ENCODE data around the gene TRIM5.
"Not testable (repeated sequence)": the region's sequence is repeated elsewhere in the genome, so short reads cannot be mapped to it uniquely, and the experiment has no call there.

Gene TRIM5

DNA sequence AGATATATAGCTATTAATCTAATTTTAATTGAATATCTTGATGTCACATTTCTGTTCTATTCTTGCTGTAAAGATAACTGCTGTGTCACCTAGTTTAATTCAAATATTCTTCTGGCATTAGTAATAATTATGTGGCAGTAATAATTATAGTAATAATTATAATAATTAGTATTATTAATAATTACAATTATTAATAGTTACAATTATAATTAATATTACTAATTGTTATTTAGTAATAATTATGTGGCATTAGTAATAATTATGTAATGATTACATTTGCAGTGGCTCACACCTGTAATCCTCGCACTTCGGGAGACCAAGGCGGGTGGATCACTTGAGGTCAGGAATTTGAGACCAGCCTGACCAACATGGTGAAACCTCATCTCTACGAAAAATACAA, 1.6 kb upstream of the TRIM5 start:
- no peak for DNase-seq

DNA sequence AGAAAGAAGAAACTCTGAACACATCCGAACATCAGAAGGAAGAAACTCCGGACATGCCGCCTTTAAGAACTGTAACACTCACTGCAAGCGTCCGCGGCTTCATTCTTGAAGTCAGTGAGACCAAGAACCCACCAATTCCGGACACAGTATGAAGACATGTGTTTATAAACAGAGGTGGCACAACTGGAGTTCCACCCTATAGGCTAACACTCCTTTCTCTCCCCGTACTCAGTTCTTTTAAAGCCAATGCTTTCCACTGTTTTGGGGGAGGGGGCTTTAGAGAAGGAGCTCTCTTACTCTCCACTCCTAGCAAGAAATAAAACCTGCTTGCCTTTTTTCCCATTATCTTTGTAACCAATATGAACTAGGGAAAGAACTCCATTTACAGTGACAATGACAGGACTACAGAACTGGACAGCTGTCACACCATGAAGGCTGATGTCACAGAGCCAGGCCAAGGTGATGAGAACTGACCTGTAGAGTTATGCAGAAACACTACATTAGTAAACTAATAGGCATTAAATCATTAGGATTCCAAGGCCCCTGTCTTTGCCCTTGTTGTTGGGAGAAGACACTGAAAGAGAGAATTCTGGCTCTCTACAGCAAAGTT, 733 bp downstream of the TRIM5 start:
- DNase-seq = no peak

DNA sequence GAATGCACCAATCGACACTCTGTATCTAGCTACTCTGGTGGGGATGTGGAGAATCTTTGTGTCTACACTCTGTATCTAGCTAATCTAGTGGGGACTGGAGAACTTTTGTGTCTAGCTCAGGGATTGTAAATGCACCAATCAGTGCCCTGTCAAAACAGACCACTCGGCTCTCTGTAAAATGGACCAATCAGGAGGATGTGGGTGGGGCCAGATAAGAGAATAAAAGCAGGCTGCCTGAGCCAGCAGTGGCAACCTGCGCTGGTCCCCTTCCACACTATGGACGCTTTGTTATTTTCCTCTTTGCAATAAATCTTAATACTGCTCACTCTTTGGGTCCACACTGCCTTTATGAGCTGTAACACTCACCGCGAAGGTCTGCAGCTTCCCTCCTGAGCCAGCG, 1.3 kb downstream of the TRIM5 start:
- DNase-seq = not testable (repeated sequence)

DNA sequence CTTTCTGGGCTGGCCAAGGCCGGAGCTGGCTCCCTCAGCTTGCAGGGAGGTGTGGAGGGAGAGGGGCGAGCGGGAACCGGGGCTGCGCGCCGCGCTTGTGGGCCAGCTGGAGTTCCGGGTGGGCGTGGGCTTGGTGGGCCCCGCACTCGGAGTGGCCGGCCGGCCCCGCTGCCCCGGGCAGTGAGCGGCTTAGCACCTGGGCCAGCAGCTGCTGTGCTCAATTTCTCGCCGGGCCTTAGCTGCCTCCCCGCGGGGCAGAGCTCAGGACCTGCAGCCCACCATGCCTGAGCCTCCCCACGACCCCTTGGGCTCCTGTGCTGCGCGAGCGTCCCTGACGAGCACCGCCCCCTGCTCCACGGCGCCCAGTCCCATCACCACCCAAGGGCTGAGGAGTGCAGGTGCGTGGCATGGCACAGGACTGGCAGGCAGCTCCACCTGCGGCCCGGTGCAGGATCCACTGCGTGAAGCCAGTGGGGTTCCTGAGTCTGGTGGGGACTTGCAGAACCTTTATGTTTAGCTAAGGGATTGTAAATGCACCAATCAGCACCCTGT, 1.9 kb downstream of the TRIM5 start:
- DNase-seq = not testable (repeated sequence)

DNA sequence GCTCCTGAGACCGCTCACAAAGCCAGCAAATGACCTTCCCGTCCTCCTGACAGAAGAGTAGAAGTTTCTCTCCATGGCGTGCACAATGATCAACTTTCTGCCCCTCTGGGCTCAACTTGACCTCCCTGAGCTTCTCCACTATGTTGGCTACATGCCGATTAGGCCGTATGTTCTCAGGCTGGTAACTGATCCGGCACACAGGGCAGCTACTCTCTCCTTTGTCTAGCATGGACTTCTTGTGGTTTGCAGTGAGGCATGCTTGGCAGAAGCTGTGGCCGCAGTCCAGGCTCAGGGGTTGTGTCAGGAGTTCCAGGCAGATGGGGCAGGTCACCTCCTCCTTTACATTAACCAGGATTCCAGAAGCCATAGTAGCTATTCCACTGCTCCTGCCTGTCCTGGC, 5.1 kb downstream of the TRIM5 start:
- no peak for DNase-seq

DNA sequence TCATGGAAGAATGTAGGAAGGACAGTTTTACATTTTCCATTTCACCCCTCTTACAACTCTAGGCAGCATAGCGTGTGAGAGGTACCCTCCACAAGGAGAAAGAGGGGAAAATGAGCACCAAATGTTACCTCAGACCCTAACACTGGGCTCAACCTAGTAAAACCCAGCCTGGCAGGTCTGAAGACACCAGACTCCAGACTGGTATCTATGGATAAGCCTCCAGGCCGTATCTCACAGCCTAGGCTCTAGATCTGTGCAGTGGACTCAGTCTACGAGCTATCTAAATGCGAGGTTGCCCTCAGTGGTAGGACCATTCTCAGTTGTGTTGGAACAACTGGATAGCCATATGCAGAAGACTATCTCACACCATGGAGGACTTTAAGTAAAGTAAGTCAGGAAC, 10.5 kb downstream of the TRIM5 start:
- no peak for DNase-seq

DNA sequence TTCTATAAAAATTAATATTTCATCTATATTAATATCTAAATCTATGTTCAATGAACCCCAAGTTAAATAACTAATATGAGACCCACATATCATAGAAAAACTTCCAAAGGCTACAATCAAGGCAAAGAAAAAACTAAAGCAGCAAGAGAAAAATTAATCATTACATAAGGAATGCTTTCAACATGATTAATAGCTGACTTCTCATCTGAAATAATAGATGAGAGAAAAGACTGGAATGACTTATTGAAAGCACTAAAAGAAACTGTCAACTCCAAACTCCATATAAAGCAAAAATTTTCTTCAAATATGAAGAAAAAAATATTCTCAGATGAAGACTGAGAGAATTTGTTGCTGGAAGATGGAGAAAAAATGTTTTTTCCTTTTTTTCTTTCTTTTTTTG, 13.0 kb downstream of the TRIM5 start:
- DNase-seq = no peak

DNA sequence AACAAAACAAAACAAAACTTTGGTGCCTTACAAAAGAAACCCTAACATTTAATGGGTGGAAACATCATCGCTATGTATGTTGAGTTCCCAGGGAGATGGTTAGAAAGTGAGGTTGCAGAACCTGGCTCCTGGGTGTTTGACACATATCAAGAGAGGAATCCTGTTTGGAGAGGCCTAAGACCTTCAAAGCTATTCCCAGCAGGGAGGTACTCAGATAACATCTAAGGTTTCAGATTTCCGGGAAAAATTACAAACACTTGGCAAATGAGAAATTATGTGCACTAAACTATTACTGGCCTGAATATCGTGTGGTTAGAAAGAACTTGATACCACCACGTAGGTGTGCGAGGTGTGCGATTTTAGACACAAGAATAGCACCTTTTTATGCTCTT, 18.5 kb downstream of the TRIM5 start:
- no peak for DNase-seq

DNA sequence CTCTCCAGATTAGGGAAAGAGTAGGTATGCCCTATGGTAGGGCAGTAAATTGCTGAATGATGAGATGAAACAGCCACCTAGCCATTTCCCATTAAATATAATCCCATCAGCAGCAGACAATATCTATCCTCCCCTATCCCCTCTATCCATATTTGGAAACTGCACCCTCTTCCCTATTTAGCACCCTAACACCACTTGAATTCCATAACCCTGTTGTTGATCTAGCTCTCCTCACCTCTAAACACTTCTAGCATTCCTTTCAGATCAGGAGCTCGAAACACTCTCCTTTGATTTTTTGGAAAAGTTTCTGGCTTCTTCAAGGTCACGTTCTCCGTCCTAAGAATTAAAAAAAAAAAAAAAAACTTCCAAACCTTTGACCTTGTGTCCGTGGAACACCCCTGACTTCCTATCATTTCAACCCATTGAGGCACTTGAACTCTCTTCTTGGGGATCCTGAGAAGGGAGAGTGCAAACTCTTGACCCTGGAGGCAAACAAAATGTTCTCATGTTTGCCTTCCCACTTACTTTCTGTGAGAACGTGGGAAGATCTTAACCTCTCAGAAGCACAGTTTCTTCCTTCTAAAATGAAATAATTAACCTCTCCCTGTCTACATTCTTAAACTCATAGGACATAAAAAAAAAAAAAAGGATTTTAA, 19.0 kb downstream of the TRIM5 start:
- DNase-seq = no peak

DNA sequence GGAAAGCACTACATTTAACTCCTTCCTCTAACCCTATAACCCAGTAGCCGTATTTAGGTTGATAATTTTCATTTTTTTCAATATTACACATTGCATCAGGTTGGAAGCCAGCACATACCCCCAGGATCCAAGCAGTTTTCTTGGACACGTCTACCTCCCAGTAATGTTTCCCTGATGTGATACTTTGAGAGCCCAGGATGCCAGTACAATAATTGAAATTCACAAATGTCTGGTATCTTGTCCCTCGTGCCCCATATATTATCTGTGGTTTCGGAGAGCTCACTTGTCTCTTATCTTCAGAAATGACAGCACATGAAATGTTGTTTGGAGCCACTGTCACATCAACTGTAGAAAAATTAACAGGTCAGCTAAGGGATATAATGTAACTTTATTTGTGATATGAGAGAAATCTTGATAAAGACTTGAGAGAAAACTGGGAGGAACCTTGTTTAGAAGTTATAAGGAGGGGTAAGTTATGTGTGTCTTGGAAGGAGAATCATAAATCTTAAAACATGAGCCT, 19.8 kb downstream of the TRIM5 start:
- DNase-seq = no peak

DNA sequence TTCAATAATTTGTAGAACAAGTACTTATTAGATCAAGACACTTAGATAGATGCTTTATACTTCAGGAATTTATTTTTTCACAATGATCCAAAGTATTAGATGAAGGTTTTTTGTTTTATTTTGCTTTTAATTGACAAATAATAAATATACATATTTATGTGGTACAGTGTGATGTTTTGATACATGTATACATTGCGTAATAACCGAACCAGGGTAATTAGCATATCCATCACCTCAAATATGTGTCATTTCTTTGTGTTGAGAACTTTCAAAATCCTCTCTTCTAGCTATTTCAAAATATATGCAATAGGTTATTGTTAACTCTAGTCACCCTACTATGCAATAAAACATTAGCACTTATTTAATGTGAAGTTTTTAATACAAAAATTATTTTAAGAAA, 21.4 kb downstream of the TRIM5 start:
- no peak for DNase-seq

DNA sequence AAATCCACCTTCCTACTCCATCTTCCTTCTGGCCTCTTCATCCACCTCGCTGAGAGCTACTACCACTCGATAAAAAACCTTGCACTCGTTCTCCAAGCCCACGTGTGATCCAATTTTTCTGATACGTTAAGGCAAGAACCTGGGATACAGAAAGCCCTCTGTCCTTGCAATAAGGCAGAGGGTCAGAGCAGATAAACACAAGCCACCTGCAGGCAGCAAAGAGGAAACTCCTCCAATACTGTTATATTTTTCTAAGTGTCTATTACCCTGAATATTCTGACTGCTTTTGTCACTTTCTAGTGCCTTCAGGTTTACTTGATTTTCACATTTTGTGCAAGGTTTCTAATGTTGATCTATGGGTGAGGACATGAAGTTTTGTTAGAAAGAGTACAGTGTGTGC, 26.6 kb downstream of the TRIM5 start:
- no peak for DNase-seq

DNA sequence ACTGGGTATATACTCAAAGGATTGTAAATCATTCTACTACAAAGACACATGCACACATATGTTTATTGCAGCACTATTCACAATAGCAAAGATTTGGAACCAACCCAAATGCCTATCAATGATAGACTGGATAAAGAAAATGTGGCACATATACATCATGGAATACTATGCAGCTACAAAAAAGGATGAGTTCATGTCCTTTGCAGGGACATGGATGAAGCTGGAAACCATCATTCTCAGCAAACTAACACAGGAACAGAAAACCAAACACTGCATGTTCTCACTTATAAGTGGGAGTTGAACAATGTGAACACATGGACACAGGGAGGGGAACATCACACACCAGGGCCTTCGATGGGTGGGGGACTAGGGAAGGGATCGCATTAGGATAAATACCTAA, 27.9 kb downstream of the TRIM5 start:
- not testable (repeated sequence) for DNase-seq

DNA sequence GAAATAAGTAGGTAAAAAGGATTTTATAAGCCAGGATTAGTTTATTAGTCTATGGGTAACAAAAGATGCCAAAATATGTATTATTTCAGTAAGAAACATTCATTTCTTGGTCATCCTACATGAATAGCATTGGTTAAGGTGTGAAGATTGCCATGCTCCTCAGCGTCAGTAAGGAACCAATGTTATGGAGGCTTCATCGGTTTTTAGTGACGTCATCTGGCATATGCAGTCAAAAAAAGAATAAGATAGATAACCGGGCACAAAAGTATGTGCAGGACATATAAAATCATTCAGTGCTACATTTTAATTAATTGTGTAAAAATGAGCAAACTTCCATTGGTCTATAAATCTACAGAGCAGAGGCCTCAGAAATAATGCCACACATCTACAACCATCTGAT, 29.4 kb downstream of the TRIM5 start:
- DNase-seq = no peak

DNA sequence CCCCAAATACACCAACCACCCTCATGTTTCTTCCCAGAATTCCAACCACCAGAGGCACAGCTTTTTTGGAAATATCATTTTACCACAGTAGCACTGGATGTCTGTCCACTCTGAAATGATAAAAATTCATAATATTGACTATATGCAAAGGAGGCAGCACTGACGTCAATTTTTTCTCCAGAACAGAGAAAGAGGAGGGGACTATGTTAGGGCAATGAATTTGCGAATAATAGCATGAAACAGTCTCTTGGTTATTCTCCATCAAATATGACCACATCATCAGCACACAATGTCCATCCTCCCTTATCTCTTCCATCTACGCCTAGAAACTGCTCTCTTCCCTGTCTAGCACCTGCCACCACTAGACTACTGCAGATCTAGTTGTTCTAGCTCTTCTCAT, 38.7 kb downstream of the TRIM5 start:
- DNase-seq = no peak

DNA sequence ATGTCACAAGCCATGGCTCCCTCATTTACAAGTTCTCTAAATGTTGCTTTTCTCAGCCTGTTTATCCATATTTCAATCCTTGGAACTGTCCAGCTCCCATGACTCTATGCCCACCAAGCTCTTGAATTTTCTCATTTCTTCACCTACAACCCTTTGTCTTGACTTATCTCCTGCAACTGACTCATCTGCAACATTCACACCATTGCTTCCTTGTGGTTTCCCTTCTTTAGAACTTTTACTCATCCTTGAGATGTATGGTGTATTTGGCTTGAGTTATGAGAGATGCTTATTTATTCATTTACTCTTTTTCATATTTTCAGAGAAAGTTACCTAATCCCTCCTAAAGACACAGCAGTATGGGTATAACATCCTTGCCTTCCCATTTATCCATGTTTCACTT, 41.3 kb downstream of the TRIM5 start:
- DNase-seq = no peak

DNA sequence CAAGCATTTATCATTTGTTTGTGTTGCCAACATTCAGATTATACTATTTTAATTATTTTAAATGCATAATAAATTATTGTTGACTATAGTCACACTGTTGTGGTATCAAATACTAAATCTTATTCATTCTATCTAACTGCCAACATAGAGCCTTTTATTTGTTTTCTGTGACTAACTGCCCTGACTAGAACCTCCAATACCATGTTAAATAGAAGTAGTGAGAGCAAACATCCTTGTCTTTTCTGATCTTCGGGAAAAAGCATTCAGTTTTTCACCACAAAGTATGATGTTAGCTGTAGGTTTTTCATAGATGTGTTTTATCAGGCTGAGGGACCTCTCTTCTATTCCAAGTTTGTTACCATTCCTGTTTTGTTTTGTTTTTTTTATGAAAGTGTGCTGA, 44.9 kb downstream of the TRIM5 start:
- no peak for DNase-seq

DNA sequence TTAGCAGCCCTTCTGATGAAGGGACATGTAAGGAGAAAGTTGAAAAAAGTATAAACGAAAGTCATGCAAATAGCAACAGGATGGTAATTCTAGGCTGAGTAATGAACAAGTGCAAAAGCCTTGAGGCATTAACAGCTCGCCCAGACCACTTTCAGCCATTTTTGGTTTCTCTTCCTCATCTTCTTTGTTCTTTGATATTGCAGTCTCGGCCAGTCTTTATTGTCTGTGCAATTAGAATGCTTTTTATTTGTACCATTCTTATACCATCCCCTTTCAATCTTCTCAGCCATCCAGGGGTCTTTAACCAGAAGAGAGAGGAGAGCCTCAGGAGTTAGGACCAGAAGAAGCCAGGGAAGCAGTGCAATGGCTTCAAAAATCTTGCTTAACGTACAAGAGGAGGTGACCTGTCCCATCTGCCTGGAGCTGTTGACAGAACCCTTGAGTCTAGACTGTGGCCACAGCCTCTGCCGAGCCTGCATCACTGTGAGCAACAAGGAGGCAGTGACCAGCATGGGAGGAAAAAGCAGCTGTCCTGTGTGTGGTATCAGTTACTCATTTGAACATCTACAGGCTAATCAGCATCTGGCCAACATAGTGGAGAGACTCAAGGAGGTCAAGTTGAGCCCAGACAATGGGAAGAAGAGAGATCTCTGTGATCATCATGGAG, 52.8 kb downstream of the TRIM5 start:
- DNase-seq = no peak

DNA sequence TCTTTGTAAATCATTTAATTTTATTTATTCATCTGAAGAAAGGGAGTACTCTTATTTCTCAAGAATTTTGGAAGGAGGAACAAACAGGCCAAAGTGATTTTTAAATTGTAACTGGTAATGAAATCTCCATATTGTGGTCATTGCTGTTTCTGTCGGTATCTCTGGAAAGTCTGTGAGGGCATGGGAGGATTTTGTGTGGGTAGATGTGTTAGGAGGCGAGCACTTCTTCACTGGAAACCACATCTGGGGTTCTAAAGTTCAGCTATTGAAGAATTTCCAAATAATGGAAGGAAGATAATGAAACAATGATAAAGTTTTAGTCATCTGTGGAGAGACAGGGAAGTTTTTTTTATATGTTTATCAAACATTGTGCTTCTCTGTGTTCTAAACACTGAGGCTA, 53.5 kb downstream of the TRIM5 start:
- no peak for DNase-seq

DNA sequence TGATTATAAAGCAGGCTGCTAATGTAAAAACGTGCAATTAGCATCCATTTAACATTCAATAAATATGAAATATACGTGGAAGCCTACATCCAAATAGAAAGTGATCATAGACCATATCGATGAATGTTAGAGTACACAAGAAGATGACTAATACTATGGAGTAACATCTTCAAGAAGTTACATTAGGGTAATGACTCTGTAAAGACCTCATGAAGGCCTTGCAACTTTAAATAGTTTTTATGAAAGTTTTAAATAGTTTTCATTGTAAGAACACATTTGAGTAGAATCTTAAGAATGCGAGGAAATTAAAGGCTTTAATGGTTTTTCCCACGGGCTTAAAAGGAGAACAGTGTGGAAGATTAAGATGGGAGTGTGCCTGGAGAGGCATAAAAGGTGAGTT, 58.7 kb downstream of the TRIM5 start:
- DNase-seq = no peak

DNA sequence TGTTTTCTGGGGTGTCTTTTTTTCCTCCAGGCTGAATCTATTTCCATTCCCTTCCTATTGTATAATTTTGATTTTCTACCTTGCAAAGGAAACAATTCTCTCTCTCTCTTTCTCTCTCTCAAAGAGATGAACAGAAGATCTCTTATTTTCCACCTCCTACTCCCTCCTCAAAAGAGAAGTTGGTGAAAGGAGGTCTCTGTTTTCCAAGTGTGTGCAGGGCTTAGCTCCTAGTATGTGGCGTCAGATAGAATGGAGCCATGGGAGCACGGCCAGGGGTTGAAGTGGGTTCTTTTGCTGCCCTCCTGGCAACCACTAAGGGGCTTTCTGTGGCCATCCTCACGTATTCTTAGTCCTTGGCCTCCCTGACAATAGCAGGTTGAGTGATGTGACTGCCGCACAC, 59.6 kb downstream of the TRIM5 start:
- no peak for DNase-seq

DNA sequence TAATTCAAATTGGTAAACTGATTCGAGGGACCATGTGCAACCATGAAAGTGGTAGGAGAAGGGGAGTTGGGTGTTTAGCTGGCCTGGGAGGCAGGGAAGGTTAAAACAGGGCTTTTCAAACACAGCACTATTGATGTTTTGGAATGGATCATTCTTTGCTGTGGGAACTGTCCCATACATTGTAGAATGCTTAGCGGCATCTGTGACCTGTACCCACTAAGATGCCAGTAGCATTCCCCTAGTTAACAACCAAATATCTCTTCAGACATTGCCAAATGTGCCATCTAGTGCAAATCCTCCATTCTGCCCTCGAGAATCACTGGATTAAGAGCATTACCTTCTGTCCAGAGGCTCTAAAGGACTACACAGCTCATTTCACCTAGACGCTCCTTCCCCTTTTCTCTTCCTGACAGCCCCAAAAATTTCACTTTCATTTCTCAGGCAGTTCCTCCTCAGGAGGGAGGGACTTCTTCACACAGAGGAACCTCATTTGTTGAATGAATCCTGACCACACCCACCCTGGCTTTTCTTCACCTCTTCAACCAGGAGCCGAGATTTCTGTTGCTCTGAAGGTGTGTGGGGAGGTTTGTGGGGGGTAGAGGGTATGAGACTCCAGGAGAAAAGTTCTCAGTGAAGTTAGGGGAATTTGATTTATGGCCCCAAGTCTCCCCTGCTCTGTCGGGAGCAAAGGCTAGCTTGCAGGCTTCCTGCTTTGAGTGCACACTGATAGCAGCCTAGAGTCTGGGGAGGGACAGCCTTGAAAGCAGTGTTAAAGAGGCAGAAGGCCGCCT, 60.2 kb downstream of the TRIM5 start, which contains the start of gene TRIM34:
Gene TRIM34, plus strand, starts transcription at position 513 of the 791 bp plus-strand sequence. CDS start 7,331 bp downstream, outside the sequence.
- no peak for DNase-seq

DNA sequence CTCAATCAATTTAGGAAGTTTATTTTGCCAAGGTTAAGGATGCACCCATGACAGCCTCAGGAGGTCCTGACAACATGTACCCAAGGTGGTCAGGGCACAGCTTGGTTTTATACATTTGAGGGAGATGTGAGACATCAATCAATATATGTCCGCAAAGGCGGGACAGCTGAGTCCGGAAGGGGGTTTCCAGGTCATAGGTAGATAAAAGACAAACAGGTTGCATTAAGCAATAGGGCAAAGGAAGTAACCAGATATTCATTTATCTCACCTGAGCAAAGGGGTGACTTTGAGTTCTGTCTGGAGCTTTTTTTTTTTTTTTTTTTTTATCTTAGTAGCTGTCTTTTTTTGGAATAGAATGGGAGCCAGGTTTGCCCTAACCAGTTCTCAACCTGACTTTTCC, 62.1 kb downstream of the TRIM5 start:
- DNase-seq = no peak

Data from NCI-H446 treated with DMSO at 0.1 percent for 48 hours (cell line).